K562 (cell line): ENCODE data around the gene KIAA0513. TPM values are rescaled to one million over a fixed set of nuclear protein-coding genes. Genes with fewer than 3 reads are reported as not detected.

ENCODE experiments used
- SLC30A9 ChIP-seq: fragments of 250-450 bp; sonication (Bioruptor Pico); IDR thresholded peaks from 2 replicates; pipeline ENCODE4 v1.8.0; 2022; ENCODE audit warnings: mild to moderate bottlenecking, moderate library complexity
- ZBTB40 ChIP-seq, 2 experiments: fragments of 450-650 bp in 1 of 2; sonication (generic) in 1 of 2; formaldehyde crosslinking in 1 of 2; IDR thresholded peaks; 2 replicates each; pipeline versions ENCODE4 v1.7.1 to v1.9.0; 2016 to 2022; ENCODE audit warnings: inconsistent platforms in 1 of 2, mild to moderate bottlenecking in 1 of 2, missing genetic modification reagents in 1 of 2
- polyA plus RNA-seq, 8 experiments: library from polyadenylated mRNA; depleted of rRNA in 4 of 8; stranded (reverse) in 5 of 8; unstranded in 3 of 8; fragments of >200 nt; fragmentation: Nextera tagmentation in 2 of 8; fragmentation: Illumina TruSeq in 1 of 8; extraction: Ambion mirVana in 2 of 8; extraction: Trizol in 1 of 8; gene quantifications; 2 replicates each; pipeline versions ENCODE4 v1.2.1 to v1.2.3, GENCODE V29; 2011 to 2014; ENCODE audit warnings: inconsistent platforms in 1 of 8, missing spikeins in 1 of 8
- total RNA-seq, 7 experiments: library from RNA; depleted of rRNA in 6 of 7; stranded (reverse); fragments of >200 nt in 6 of 7; fragmentation: Illumina TruSeq in 2 of 7; extraction: Trizol in 2 of 7; gene quantifications; 2 replicates each; pipeline versions ENCODE4 v1.2.1 to v1.2.3, GENCODE V29; 2011 to 2021; ENCODE audit warnings: low replicate concordance in 1 of 7

Gene KIAA0513
- total and polyA plus RNA-seq, 9 of the 15 experiments (the other 6 are each of a cell fraction or from before 2014, with no cell fraction given): 0.18 to 13.7 (median 10.2) TPM

- TF ChIP-seq SLC30A9 (CRISPR knock-in tag) (no peak), ZBTB40 (IDR thresholded peaks at IDR 0.05) (peak; percentile 72), ZBTB40 (CRISPR knock-in tag; IDR thresholded peaks at IDR 0.05) (no peak)
- TF ChIP-seq, all 486 proteins: peak for 36
These were observed 108.7 kb downstream of the KIAA0513 start (continued) for GRCh38 chr16:85136213-85136701.
